Thyroid gland (tissue), 4 donors: Measurements from ENCODE around the gene ZFAND2B. TPM values are rescaled to one million over a fixed set of nuclear protein-coding genes. Genes with fewer than 3 reads are reported as not detected.

Experiments used
- DNase-seq, 2 donors: peaks; one replicate each; pipeline ENCODE4 v3.0.0-alpha.2; 2019
- H3K27ac ChIP-seq, 3 donors: fragments of 200-600 bp; sonication (generic); 1 replicate in 2 of 3; 2 replicates in 1 of 3; pipeline ENCODE4 v1.5.1; 2016 to 2019; ENCODE audit warnings: mild to moderate bottlenecking in 1 of 3, moderate library complexity in 1 of 3
- H3K27me3 ChIP-seq: fragments of 200-600 bp; sonication (generic); one replicate; pipeline ENCODE4 v1.5.1; 2019
- H3K36me3 ChIP-seq, 2 donors: fragments of 200-600 bp; sonication (generic); one replicate each; pipeline ENCODE4 v1.5.1; 2016 to 2019
- H3K4me1 ChIP-seq, 2 donors: fragments of 200-600 bp; sonication (generic); one replicate each; pipeline ENCODE4 v1.5.1; 2017 to 2019
- H3K4me3 ChIP-seq, 3 donors: fragments of 200-600 bp; sonication (generic); replicated peaks in 1 of 3; 1 replicate in 2 of 3; 2 replicates in 1 of 3; pipeline ENCODE4 v1.5.1; 2016; ENCODE audit warnings: mild to moderate bottlenecking in 1 of 3
- H3K9me3 ChIP-seq: fragments of 200-600 bp; sonication (generic); one replicate; pipeline ENCODE4 v1.5.1; 2017
- POLR2A ChIP-seq, 2 donors: fragments of 450-650 bp; IDR thresholded peaks; one replicate each; pipeline ENCODE4 v1.6.1; 2017; ENCODE audit warnings: antibody characterized with exemption in 2 of 2, mild to moderate bottlenecking in 2 of 2, moderate library complexity in 1 of 2
- WGBS, 2 donors: methylation state at CpG; one replicate each; pipeline ENCODE4 v1.1.5; 2017; 5-methylcytosine and 5-hydroxymethylcytosine counted together
- intact Hi-C: fragments of 100-400 bp; cut with DNase I; formaldehyde crosslinking; loops from one replicate; pipeline ENCODE4 v1.15.1; 2023
- total RNA-seq, 4 donors: library from RNA; depleted of rRNA; stranded (reverse); fragments of >200 nt; gene quantifications; one replicate each; pipeline ENCODE4 v1.2.3, GENCODE V29; 2016
- TF ChIP-seq, protein P1 (sequence below), 6 experiments: fragments of 200-600 bp in 3 of 6; fragments of 450-650 bp in 3 of 6; sonication (generic) in 3 of 6; IDR thresholded peaks; one replicate each; pipeline ENCODE4 v1.5.1; 2016 to 2019; ENCODE audit warnings: antibody characterized with exemption in 6 of 6, mild to moderate bottlenecking in 2 of 6, inconsistent platforms in 1 of 6, moderate library complexity in 1 of 6

The ZFAND2B gene
- total RNA-seq, 4 donors from 2014 or later = 78.7 to 131 (median 92.0) TPM

DNA sequence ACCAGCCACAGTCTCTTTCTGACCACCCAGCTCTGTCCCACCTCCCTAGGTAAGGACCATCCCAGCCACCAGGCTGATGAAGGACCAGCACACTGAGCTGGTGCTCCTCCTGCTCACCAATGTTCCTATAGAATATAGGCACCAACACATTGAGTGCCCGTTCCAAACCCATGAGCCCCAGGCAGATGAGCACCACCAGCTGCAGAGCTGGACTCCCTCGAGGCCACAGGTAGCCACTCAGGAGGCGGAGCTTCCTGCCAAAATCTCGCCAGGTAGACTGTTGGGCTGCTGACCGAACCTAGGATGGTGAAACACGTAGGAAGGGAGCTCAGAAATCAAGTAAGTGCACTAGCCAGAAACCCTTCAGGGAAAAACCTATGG is 9.9 kb downstream of the ZFAND2B start:
- Histone ChIP-seq H3K4me1 (peaks cover 22 to 23% of the 10 kb centered on the region in 2 donors), H3K27me3 (no peaks in the 10 kb centered on the region), H3K27ac (peak overlapping the region in 1 of 3 donors; percentile 97), H3K9me3 (no peaks in the 10 kb centered on the region), H3K4me3 (no peak overlapping the region), H3K36me3 (peaks cover 27 to 40% of the 10 kb centered on the region in 2 donors)
- intact Hi-C loops = no loop called here
- DNase-seq = no peak
- TF ChIP-seq, protein P1, sequence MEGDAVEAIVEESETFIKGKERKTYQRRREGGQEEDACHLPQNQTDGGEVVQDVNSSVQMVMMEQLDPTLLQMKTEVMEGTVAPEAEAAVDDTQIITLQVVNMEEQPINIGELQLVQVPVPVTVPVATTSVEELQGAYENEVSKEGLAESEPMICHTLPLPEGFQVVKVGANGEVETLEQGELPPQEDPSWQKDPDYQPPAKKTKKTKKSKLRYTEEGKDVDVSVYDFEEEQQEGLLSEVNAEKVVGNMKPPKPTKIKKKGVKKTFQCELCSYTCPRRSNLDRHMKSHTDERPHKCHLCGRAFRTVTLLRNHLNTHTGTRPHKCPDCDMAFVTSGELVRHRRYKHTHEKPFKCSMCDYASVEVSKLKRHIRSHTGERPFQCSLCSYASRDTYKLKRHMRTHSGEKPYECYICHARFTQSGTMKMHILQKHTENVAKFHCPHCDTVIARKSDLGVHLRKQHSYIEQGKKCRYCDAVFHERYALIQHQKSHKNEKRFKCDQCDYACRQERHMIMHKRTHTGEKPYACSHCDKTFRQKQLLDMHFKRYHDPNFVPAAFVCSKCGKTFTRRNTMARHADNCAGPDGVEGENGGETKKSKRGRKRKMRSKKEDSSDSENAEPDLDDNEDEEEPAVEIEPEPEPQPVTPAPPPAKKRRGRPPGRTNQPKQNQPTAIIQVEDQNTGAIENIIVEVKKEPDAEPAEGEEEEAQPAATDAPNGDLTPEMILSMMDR (IDR thresholded peaks at IDR 0.05) = no peak
- TF ChIP-seq POLR2A (IDR thresholded peaks at IDR 0.05) = no peak
- 88 to 89% methylated on average over 6 of the region's 6 CpGs for WGBS, 2 donors

GRCh38 chr2:219218217-219218731 is 11.7 kb downstream of the ZFAND2B start:
- no peaks in the 10 kb centered on the region for H3K27me3 ChIP-seq
- DNase-seq = peak in 1 of 2 donors; percentile 74
- 0% methylated on average over 15 of the region's 37 CpGs; no CpG with 5 or more reads in 1 of the 2 donors for WGBS, 2 donors
- peak overlapping the region; percentile 73 to 97 (median 89) for H3K27ac ChIP-seq
- H3K36me3 ChIP-seq = peaks cover 34 to 45% of the 10 kb centered on the region in 2 donors
- H3K4me1 ChIP-seq = peaks cover 22 to 23% of the 10 kb centered on the region in 2 donors
- H3K9me3 ChIP-seq = no peaks in the 10 kb centered on the region
- intact Hi-C loops = no loop called here
- TF ChIP-seq, protein P1 (IDR thresholded peaks at IDR 0.05) = no peak
- no peak for TF ChIP-seq POLR2A (IDR thresholded peaks at IDR 0.05)
- peak overlapping the region in 2 of 3 donors; percentile 44 to 57 for H3K4me3 ChIP-seq

GRCh38 chr2:219218732-219219701 is 12.4 kb downstream of the ZFAND2B start, which contains the start of gene ABCB6:
Gene ABCB6, minus strand, starts transcription at chr2:219218958. Its CDS starts 285 bp downstream, at chr2:219218673.
- peaks cover 22 to 23% of the 10 kb centered on the region in 2 donors for H3K4me1 ChIP-seq
- intact Hi-C loops = no loop called here
- peak within 1 kb of the TSS in 2 of 3 donors; percentile 44 to 57 for H3K4me3 ChIP-seq
- 14 to 26% methylated on average over 25 to 52 of the region's 71 CpGs for WGBS, 2 donors
- peaks cover 36 to 45% of the 10 kb centered on the region in 2 donors for H3K36me3 ChIP-seq
- DNase-seq = peak; percentile 99
- no peaks in the 10 kb centered on the region for H3K27me3 ChIP-seq
- H3K9me3 ChIP-seq = no peaks in the 10 kb centered on the region
- H3K27ac ChIP-seq = peak within 1 kb of the TSS; percentile 73 to 97 (median 89)
- peak; percentile 18 to 89 for TF ChIP-seq POLR2A (IDR thresholded peaks at IDR 0.05)
- TF ChIP-seq, protein P1 (IDR thresholded peaks at IDR 0.05) = no peak

GRCh38 chr2:219219784-219220532 is 13.4 kb downstream of the ZFAND2B start:
- H3K4me3 ChIP-seq = no peak overlapping the region
- peaks cover 44 to 45% of the 10 kb centered on the region in 2 donors for H3K36me3 ChIP-seq
- intact Hi-C loops = no loop called here

More at GRCh38 chr2:219219784-219220532, 13.4 kb downstream of the ZFAND2B start:
- Histone ChIP-seq H3K9me3 (no peaks in the 10 kb centered on the region), H3K27me3 (no peaks in the 10 kb centered on the region), H3K4me1 (peaks cover 22 to 23% of the 10 kb centered on the region in 2 donors), H3K27ac (peak overlapping the region in 1 of 3 donors; percentile 73)
- TF ChIP-seq POLR2A (IDR thresholded peaks at IDR 0.05) = no peak
- TF ChIP-seq, protein P1 (IDR thresholded peaks at IDR 0.05) = no peak
- no peak for DNase-seq
- 89 to 94% methylated on average over 13 to 18 of the region's 18 CpGs for whole genome bisulfite sequencing, 2 donors
